H1 (cell line): ENCODE measurements around the gene SEMA6A. TPM values are rescaled to one million over a fixed set of nuclear protein-coding genes. Genes with fewer than 3 reads are reported as not detected.

Experiments
- CTCF ChIA-PET: fragments of 300-600 bp; sonication (Branson Sonifier 250); formaldehyde crosslinking; loops from one replicate; lab custom pipeline; 2021; ENCODE audit not compliant: partially characterized antibody; lab: Charles Lee
- POLR2A ChIA-PET: fragments of 300-600 bp; sonication (Branson Sonifier 250); formaldehyde crosslinking; loops from one replicate; lab custom pipeline; 2021; ENCODE audit warnings: inconsistent platforms; ENCODE audit not compliant: partially characterized antibody; lab: Charles Lee
- DNase-seq, 2 experiments: peaks; one replicate each; pipeline versions ENCODE4 v3.0.0 to v3.0.0-alpha.2; 2010 to 2022; ENCODE audit warnings: low spot score in 2 of 2, low read depth in 1 of 2, mixed read lengths in 1 of 2
- FAIRE-seq: peaks from 2 replicates; lab custom pipeline; 2011; peaks lifted over from hg19 to GRCh38; lab: Jason Lieb, UNC
- H2AFZ ChIP-seq: 2 replicates; pipeline ENCODE4 v1.8.1; 2012; ENCODE audit warnings: low read length, inconsistent platforms
- H2AK5ac ChIP-seq: 2 replicates; pipeline ENCODE4 v1.6.1; 2013; ENCODE audit warnings: low read depth, low read length
- H2BK120ac ChIP-seq: replicated peaks from 2 replicates; pipeline ENCODE3; 2013; ENCODE audit warnings: low read depth, low read length, inconsistent platforms
- H2BK12ac ChIP-seq: 2 replicates; pipeline ENCODE4 v1.6.1; 2013; ENCODE audit warnings: low read depth, low read length
- H2BK15ac ChIP-seq: 2 replicates; pipeline ENCODE4 v1.6.1; 2013; ENCODE audit warnings: low read length
- H2BK20ac ChIP-seq: 2 replicates; pipeline ENCODE4 v1.6.1; 2013; ENCODE audit warnings: low read length
- H2BK5ac ChIP-seq: 2 replicates; pipeline ENCODE4 v1.6.1; 2013; ENCODE audit warnings: low read depth, low read length
- H3K14ac ChIP-seq: 2 replicates; pipeline ENCODE4 v1.6.1; 2013; ENCODE audit warnings: inconsistent platforms; ENCODE audit not compliant: insufficient read length
- H3K18ac ChIP-seq: 2 replicates; pipeline ENCODE4 v1.6.1; 2013; ENCODE audit warnings: low read length; ENCODE audit errors: extremely low read depth
- H3K23ac ChIP-seq: 2 replicates; pipeline ENCODE4 v1.6.1; 2013; ENCODE audit warnings: inconsistent platforms; ENCODE audit not compliant: insufficient read length
- H3K23me2 ChIP-seq: 2 replicates; pipeline ENCODE4 v1.6.1; 2013; ENCODE audit warnings: low read depth, low read length
- H3K27ac ChIP-seq: 2 replicates; pipeline ENCODE4 v1.6.1; 2011; ENCODE audit warnings: low read depth, low read length, inconsistent platforms
- H3K27me3 ChIP-seq, 4 experiments: replicated peaks in 1 of 4; 1 replicate in 1 of 4; 2 replicates in 3 of 4; pipeline versions ENCODE4 v1.6.1 to v1.8.1; 2011 to 2013; ENCODE audit warnings: low read length in 3 of 4, mild to moderate bottlenecking in 3 of 4, inconsistent platforms in 2 of 4, mixed read lengths in 2 of 4, moderate library complexity in 1 of 4; ENCODE audit not compliant: control insufficient read depth in 3 of 4, insufficient read depth in 3 of 4; ENCODE audit errors: extremely low read depth in 1 of 4
- H3K36me3 ChIP-seq, 4 experiments: 2 replicates each; pipeline versions ENCODE4 v1.6.1 to v1.8.1; 2011 to 2013; ENCODE audit warnings: mild to moderate bottlenecking in 4 of 4, low read length in 3 of 4, moderate library complexity in 2 of 4, control low read depth in 1 of 4, inconsistent platforms in 1 of 4; ENCODE audit not compliant: insufficient read depth in 4 of 4, control insufficient read depth in 2 of 4
- H3K4ac ChIP-seq: replicated peaks from 2 replicates; pipeline ENCODE3; 2013; ENCODE audit warnings: low read length, low read depth, mixed read lengths, inconsistent platforms; ENCODE audit not compliant: insufficient read length
- H3K4me1 ChIP-seq, 4 experiments: replicated peaks in 1 of 4; 1 replicate in 1 of 4; 2 replicates in 3 of 4; pipeline versions ENCODE4 v1.6.1 to v1.8.1; 2011 to 2013; ENCODE audit warnings: low read length in 3 of 4, inconsistent platforms in 2 of 4, mixed read lengths in 1 of 4; ENCODE audit not compliant: insufficient read depth in 4 of 4, control insufficient read depth in 3 of 4
- H3K4me2 ChIP-seq, 2 experiments: 2 replicates each; pipeline versions ENCODE4 v1.6.1 to v1.8.1; 2011 to 2013; ENCODE audit warnings: low read depth in 2 of 2, low read length in 2 of 2, control low read depth in 1 of 2, inconsistent platforms in 1 of 2, mild to moderate bottlenecking in 1 of 2; ENCODE audit not compliant: insufficient read depth in 1 of 2
- H3K4me3 ChIP-seq, 4 experiments: fragments of 200-600, 300-600 bp in 1 of 4; sonication (generic), shearing (Covaris generic), sonication (Bioruptor Twin) in 1 of 4; 2 replicates each; pipeline versions ENCODE4 v1.5.1 to v1.8.1; 2011 to 2016; ENCODE audit warnings: low read length in 4 of 4, low read depth in 3 of 4, control low read depth in 2 of 4, inconsistent platforms in 2 of 4, mild to moderate bottlenecking in 2 of 4, mixed read lengths in 1 of 4, moderate library complexity in 1 of 4; ENCODE audit not compliant: insufficient read depth in 2 of 4; ENCODE audit errors: extremely low read depth in 1 of 4
- H3K56ac ChIP-seq: replicated peaks from 2 replicates; pipeline ENCODE3; 2013; ENCODE audit warnings: low read depth, mild to moderate bottlenecking, mixed read lengths, low read length, inconsistent platforms; ENCODE audit not compliant: insufficient read length
- H3K79me1 ChIP-seq: 2 replicates; pipeline ENCODE4 v1.6.1; 2013; ENCODE audit warnings: low read depth, low read length, control low read depth
- H3K79me2 ChIP-seq, 2 experiments: 2 replicates each; pipeline versions ENCODE4 v1.6.1 to v1.8.1; 2012 to 2013; ENCODE audit warnings: low read length in 2 of 2, mild to moderate bottlenecking in 2 of 2, inconsistent platforms in 1 of 2; ENCODE audit not compliant: insufficient read depth in 2 of 2, control insufficient read depth in 1 of 2
- H3K9ac ChIP-seq, 4 experiments: replicated peaks in 1 of 4; 1 replicate in 1 of 4; 2 replicates in 3 of 4; pipeline versions ENCODE4 v1.6.1 to v1.8.1; 2011 to 2013; ENCODE audit warnings: low read depth in 3 of 4, low read length in 3 of 4, control low read depth in 2 of 4, mild to moderate bottlenecking in 2 of 4, moderate library complexity in 2 of 4, inconsistent platforms in 1 of 4; ENCODE audit errors: extremely low read depth in 1 of 4
- H3K9me3 ChIP-seq, 2 experiments: 2 replicates each; pipeline versions ENCODE4 v1.6.1 to v1.8.1; 2012 to 2013; ENCODE audit warnings: mild to moderate bottlenecking in 2 of 2, moderate library complexity in 2 of 2, control low read depth in 1 of 2, inconsistent platforms in 1 of 2, low read depth in 1 of 2, low read length in 1 of 2, mixed read lengths in 1 of 2; ENCODE audit not compliant: insufficient read depth in 2 of 2
- H4K20me1 ChIP-seq, 2 experiments: replicated peaks in 1 of 2; 2 replicates each; pipeline versions ENCODE3 to v1.8.1; 2011 to 2013; ENCODE audit warnings: inconsistent platforms in 2 of 2, low read length in 2 of 2, mild to moderate bottlenecking in 1 of 2; ENCODE audit not compliant: insufficient read depth in 2 of 2, control insufficient read depth in 1 of 2
- H4K5ac ChIP-seq: 2 replicates; pipeline ENCODE4 v1.6.1; 2013; ENCODE audit warnings: low read length, low read depth, mixed read lengths, inconsistent platforms; ENCODE audit not compliant: insufficient read length
- H4K8ac ChIP-seq: 2 replicates; pipeline ENCODE4 v1.8.0; 2013; ENCODE audit warnings: mild to moderate bottlenecking, moderate library complexity, low read length, inconsistent platforms; ENCODE audit not compliant: insufficient read depth; ENCODE audit errors: extremely low read depth
- H4K91ac ChIP-seq: replicated peaks from 2 replicates; pipeline ENCODE3; 2013; ENCODE audit warnings: low read length, mixed read lengths, inconsistent platforms; ENCODE audit not compliant: insufficient read length
- KDM4A ChIP-seq: IDR thresholded peaks from one replicate; pipeline ENCODE4 v1.7.1; 2012; ENCODE audit warnings: low read depth, mild to moderate bottlenecking, moderate library complexity, low read length, inconsistent platforms; ENCODE audit not compliant: severe bottlenecking
- RAD21 ChIP-seq, 2 experiments: IDR thresholded peaks in 1 of 2; conservative IDR thresholded peaks in 1 of 2; 2 replicates each; pipeline ENCODE4 v1.6.1; 2011; ENCODE audit warnings: low read depth in 2 of 2, low read length in 2 of 2, improper control_type of control experiment in 1 of 2, inconsistent platforms in 1 of 2, mild to moderate bottlenecking in 1 of 2, moderate library complexity in 1 of 2
- WGBS, 2 experiments: shearing (Covaris generic) in 1 of 2; methylation state at CpG; one replicate each; pipeline versions ENCODE4 v1.1.6 to v1.1.7; 2013 to 2015; ENCODE audit warnings: low lambda C conversion rate in 2 of 2, mixed read lengths in 2 of 2, inconsistent platforms in 1 of 2, low coverage in 1 of 2, missing lambda C conversion rate in 1 of 2; ENCODE audit not compliant: insufficient replicate concordance in 2 of 2, insufficient coverage in 1 of 2, insufficient read length in 1 of 2; ENCODE audit errors: extremely low coverage in 1 of 2, missing lambda C conversion rate in 1 of 2; 5-methylcytosine and 5-hydroxymethylcytosine counted together
- polyA plus RNA-seq, 7 experiments: library from polyadenylated mRNA; depleted of rRNA in 3 of 7; stranded (reverse) in 5 of 7; unstranded in 2 of 7; fragments of >200 nt in 5 of 7; fragments of 200-250 nt in 2 of 7; gene quantifications; 1 replicate in 5 of 7; 2 replicates in 1 of 7; 4 replicates in 1 of 7; pipeline versions ENCODE4 v1.2.1 to v1.2.3, GENCODE V29; 2011 to 2013; ENCODE audit warnings: missing spikeins in 2 of 7, mixed read lengths in 2 of 7
- total RNA-seq: library from RNA; stranded (reverse); fragmentation: NEBNext Ultra II Directional; extraction: Animal tissue kit (Norgen Biotek cat#: 25700); gene quantifications from 2 replicates; pipeline ENCODE4 v1.2.1, GENCODE V29; 2021

SEMA6A gene
- total and polyA plus RNA-seq, 2 of the 8 experiments (the other 6 are each of a cell fraction or from before 2014, with no cell fraction given), result 78.3 to 277 TPM

DNA sequence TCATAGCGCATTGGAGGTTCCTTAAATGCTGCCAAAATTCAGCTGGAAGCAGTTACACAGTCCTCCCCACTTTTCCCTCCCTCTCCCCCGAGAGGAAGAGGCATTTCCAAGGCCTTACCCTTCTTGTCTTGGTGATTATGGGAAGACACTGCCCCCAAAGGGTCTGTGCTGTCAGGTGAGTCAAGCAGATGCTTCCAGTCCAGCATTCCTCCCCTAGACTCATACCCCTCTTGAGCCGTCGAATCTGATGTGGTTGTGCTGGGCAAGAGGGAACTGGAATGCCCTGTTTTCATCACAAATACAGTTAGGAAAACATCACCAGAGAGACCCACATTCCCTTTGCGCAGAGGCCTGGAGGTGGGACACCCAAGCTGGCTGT is 107.2 kb downstream of the SEMA6A start:
- Histone ChIP-seq H3K4me3 (no peak overlapping the region), H4K8ac (no peak overlapping the region), H3K4me1 (no peaks in the 10 kb centered on the region; a peak in 1 of 7 replicates), H3K9me3 (no peaks in the 10 kb centered on the region), H4K20me1 (peaks cover 2 to 4% of the 10 kb centered on the region in 2 experiments), H3K27me3 (no peaks in the 10 kb centered on the region), H3K27ac (no peak overlapping the region), H4K5ac (no peak overlapping the region), H2BK20ac (no peak overlapping the region), H3K14ac (no peak overlapping the region), H2BK15ac (no peak overlapping the region), H3K4ac (no peak overlapping the region), H3K23me2 (no peaks in the 10 kb centered on the region), H3K36me3 (peaks cover 17 to 99% (median 65%) of the 10 kb centered on the region in 4 experiments), H2AK5ac (no peak overlapping the region), H3K23ac (no peak overlapping the region), H3K9ac (no peak overlapping the region), H2BK5ac (no peak overlapping the region), H3K79me1 (0 out of 2 replicates have a peak, but pooled peaks cover 3% of the 10 kb centered on the region), H3K4me2 (no peak overlapping the region), H3K79me2 (no peaks in the 10 kb centered on the region), H2BK12ac (no peak overlapping the region), H2AFZ (no peak overlapping the region), H2BK120ac (no peak overlapping the region), H3K18ac (no peak overlapping the region), H4K91ac (no peak overlapping the region), H3K56ac (no peak overlapping the region)
- FAIRE-seq, result no peak
- TF ChIP-seq KDM4A, result no peak
- TF ChIP-seq RAD21 (IDR thresholded peaks at IDR 0.05 in 1 of 2, conservative IDR thresholded peaks at IDR 0.05 in 1 of 2; ENCODE audit: low read depth in 2 of 2, low read length in 2 of 2), result peak; percentile 17 to 26; a peak in 3 of 4 replicates
- POLR2A ChIA-PET, result no interaction called here
- DNase-seq, result no peak
- CTCF ChIA-PET, result interaction anchor here (1.0 kb wide), 1 partner anchor 60 kb away, joined by 3 read pairs; no protein-coding TSS in a partner anchor
- 94% methylated on average over 5 of the region's 5 CpGs; no CpG with 5 or more reads in 1 of the 2 experiments for WGBS, 2 experiments
